ENCODE data around the gene RGL3. TPM values are rescaled to one million over a fixed set of nuclear protein-coding genes. Genes with fewer than 3 reads are reported as not detected.
"Not testable (repeated sequence)": the region's sequence is repeated elsewhere in the genome, so short reads cannot be mapped to it uniquely, and the experiment has no call there.

Gene RGL3, protein sequence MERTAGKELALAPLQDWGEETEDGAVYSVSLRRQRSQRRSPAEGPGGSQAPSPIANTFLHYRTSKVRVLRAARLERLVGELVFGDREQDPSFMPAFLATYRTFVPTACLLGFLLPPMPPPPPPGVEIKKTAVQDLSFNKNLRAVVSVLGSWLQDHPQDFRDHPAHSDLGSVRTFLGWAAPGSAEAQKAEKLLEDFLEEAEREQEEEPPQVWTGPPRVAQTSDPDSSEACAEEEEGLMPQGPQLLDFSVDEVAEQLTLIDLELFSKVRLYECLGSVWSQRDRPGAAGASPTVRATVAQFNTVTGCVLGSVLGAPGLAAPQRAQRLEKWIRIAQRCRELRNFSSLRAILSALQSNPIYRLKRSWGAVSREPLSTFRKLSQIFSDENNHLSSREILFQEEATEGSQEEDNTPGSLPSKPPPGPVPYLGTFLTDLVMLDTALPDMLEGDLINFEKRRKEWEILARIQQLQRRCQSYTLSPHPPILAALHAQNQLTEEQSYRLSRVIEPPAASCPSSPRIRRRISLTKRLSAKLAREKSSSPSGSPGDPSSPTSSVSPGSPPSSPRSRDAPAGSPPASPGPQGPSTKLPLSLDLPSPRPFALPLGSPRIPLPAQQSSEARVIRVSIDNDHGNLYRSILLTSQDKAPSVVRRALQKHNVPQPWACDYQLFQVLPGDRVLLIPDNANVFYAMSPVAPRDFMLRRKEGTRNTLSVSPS
- total RNA-seq (2021), result 100 and 125 TPM in 2 replicates
- Bru-seq, nascent RNA, result percentile 67 among the genes with signal in this experiment
- BruChase-seq, experiment 1, labeled RNA remaining after a 2-hour chase, result percentile 80 among the genes with signal in this experiment
- percentile 81 among the genes with signal in this experiment for BruChase-seq, experiment 2, labeled RNA remaining after a 6-hour chase
- long read RNA-seq, partial matches to known transcripts, result 6 of 43 reads
- long read RNA-seq, other reads (novel, unspliced or antisense), result 30 of 43 reads

DNA sequence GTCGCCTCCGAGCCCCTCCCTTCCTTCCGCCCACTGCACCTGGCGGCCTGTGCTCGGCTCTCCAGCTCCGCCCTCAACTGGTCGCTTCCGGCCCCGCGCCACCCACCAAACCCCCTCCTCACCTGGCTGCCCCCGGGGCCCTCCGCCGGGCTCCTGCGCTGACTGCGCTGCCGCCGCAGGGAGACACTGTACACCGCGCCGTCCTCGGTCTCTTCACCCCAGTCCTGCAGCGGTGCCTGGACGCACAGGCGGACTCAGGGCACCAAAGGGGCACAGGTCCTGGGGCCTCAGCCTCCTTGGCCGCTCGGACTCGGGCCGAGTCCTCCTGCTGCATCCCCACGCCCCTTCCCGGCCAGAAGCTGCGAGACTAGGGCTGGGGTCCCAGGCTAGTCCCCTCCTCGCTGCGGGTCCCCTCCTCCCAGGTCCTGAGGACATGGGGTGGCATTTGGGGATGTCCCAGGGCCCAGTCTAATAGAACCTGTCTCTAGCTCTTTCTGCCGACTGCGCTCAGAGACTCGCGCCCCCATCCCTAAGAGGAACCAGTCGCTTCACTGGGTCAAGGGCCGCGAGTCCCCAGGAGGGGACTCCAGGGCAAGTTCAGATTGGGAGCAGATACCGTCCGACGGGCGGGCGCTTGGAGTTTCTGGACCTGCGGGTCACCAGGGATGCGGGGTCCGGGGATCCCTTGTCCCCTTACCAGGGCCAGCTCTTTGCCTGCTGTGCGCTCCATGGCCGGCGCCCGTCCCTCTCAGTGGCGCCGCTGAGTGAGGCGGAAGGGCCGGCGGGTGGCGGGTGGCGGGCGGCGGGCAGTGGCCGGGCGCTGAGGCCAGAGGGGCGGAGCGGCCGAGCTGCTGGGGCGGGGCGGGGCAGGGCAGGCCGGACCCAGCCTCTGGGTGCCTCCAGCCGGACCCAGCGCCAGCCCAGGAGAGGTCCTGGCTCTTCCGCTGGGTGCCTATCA is at the start of gene RGL3:
Gene RGL3, minus strand, starts transcription at position 766 of the 958 bp plus-strand sequence. Its CDS starts 36 bp downstream, at position 730.
- Histone ChIP-seq H2AFZ (peak within 1 kb of the TSS; percentile 91), H4K20me1 (ENCODE audit: insufficient read depth) (no peaks in the 10 kb centered on the region), H3K9me3 (ENCODE audit: insufficient read depth, low read depth) (no peaks in the 10 kb centered on the region), H3K27me3 (ENCODE audit: insufficient read depth, low read depth) (no peaks in the 10 kb centered on the region), H3K4me1 (replicated peaks; ENCODE audit: insufficient read depth) (peaks cover 23% of the 10 kb centered on the region), H3K4me3 (peak within 1 kb of the TSS; percentile 96), H3F3A (ENCODE audit: insufficient read depth, low read depth) (peaks cover 63% of the 10 kb centered on the region), H3K4me2 (peak within 1 kb of the TSS; percentile 75), H3K27ac (peak within 1 kb of the TSS; percentile 53), H3K79me2 (ENCODE audit: low read depth) (peaks cover 16% of the 10 kb centered on the region), H3K36me3 (ENCODE audit: low read depth) (peaks cover 15% of the 10 kb centered on the region), H3K9me2 (ENCODE audit: insufficient read depth) (no peaks in the 10 kb centered on the region)
- POLR2A ChIA-PET (ENCODE audit: unreplicated experiment), result interaction anchor here (0.5 to 0.8 kb wide), 7 partner anchors 12 to 277 kb away, joined by 3 to 20 read pairs (median 6); partner anchors contain the start of gene ECSIT
- intact Hi-C loops (cut with micrococcal nuclease; ENCODE audit: unreplicated experiment), result no loop called here
- CTCF ChIA-PET, result interaction anchor here (0.6 to 1.6 kb wide), 6 partner anchors 35 to 482 kb away, joined by 4 to 27 read pairs (median 6); partner anchors contain the start of gene EPOR
- TF ChIP-seq EZH2 (IDR thresholded peaks at IDR 0.05; ENCODE audit: low read depth), result no peak
- TF ChIP-seq, protein P1, sequence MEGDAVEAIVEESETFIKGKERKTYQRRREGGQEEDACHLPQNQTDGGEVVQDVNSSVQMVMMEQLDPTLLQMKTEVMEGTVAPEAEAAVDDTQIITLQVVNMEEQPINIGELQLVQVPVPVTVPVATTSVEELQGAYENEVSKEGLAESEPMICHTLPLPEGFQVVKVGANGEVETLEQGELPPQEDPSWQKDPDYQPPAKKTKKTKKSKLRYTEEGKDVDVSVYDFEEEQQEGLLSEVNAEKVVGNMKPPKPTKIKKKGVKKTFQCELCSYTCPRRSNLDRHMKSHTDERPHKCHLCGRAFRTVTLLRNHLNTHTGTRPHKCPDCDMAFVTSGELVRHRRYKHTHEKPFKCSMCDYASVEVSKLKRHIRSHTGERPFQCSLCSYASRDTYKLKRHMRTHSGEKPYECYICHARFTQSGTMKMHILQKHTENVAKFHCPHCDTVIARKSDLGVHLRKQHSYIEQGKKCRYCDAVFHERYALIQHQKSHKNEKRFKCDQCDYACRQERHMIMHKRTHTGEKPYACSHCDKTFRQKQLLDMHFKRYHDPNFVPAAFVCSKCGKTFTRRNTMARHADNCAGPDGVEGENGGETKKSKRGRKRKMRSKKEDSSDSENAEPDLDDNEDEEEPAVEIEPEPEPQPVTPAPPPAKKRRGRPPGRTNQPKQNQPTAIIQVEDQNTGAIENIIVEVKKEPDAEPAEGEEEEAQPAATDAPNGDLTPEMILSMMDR (conservative IDR thresholded peaks at IDR 0.05), result no peak; the same call in 1 of the 2 replicates
- BruUV-seq (replicated peaks), result TSS peak; percentile 83
- DNase-seq, result peak; percentile 56 to 70

DNA sequence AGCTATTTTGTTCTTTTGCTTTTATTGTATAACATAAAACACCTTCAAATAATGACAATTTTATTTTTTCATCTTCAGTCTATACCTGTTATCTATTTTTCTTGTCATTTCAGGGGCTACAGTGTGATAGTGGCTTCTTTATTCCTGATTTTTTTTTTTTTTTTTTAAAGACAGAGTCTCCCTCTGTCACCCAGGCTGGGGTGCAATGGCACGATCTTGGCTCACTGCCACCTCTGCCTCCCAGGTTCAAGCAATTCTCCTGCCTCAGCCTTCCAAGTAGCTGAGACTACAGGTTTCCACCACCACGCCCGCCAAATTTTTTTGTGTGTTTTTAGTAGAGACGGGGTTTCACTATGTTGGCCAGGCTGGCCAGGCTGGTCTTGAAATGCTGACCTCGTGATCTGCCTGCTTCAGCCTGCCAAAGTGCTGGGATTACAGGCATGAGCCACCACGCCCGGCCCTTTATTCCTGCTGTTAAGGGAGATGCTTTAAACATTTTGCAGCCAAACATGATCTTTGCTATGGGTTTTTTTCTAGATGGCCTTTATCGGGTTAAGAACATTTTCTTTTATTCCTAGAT is 49.2 kb upstream of the RGL3 start:
- H2AFZ ChIP-seq; H3K9me3 ChIP-seq (ENCODE audit: insufficient read depth, low read depth); H3K4me2 ChIP-seq; H3K27ac ChIP-seq; DNase-seq; H3K9me2 ChIP-seq (ENCODE audit: insufficient read depth); H3K27me3 ChIP-seq (ENCODE audit: insufficient read depth, low read depth); H3K4me3 ChIP-seq; H3K4me1 ChIP-seq (replicated peaks; ENCODE audit: insufficient read depth); H4K20me1 ChIP-seq (ENCODE audit: insufficient read depth); H3K79me2 ChIP-seq (ENCODE audit: low read depth); BruUV-seq (replicated peaks); POLR2A ChIA-PET (ENCODE audit: unreplicated experiment); H3K36me3 ChIP-seq (ENCODE audit: low read depth); intact Hi-C loops (cut with micrococcal nuclease; ENCODE audit: unreplicated experiment): not testable (repeated sequence)
- peaks cover 21% of the 10 kb centered on the region; the same call in 1 of the 2 replicates for H3F3A ChIP-seq (ENCODE audit: insufficient read depth, low read depth)
- CTCF ChIA-PET, result interaction anchor here (0.6 kb wide), 1 partner anchor 63 kb away, joined by 3 read pairs; no protein-coding TSS in a partner anchor

DNA sequence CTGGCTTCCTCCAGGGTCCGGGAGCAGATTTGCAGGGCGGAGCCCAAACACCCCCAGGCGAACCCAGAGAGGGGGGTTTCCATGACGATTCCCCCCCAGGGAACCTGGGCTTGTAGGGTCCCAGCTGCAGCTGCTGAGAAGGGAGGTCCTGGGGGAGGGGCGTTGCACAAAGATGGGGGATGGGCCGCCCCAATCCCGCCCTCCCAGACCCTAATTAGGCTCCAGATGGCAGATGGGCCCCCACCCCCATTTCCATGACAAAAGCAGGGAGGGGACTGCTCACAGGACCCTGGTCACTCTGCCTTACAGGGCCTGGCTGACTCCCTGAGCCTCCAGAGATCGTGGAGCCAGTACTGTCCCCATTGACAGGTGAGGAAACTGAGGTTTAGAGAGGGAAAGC is 46.5 kb upstream of the RGL3 start:
- intact Hi-C loops (cut with micrococcal nuclease; ENCODE audit: unreplicated experiment), result no loop called here
- Histone ChIP-seq H3K9me3 (ENCODE audit: insufficient read depth, low read depth) (no peaks in the 10 kb centered on the region), H3K4me3 (no peak overlapping the region), H3K27me3 (ENCODE audit: insufficient read depth, low read depth) (no peaks in the 10 kb centered on the region), H2AFZ (no peak overlapping the region), H3K4me2 (no peak overlapping the region), H3K4me1 (replicated peaks; ENCODE audit: insufficient read depth) (no peaks in the 10 kb centered on the region), H3K79me2 (ENCODE audit: low read depth) (no peaks in the 10 kb centered on the region), H3K36me3 (ENCODE audit: low read depth) (no peaks in the 10 kb centered on the region), H3F3A (ENCODE audit: insufficient read depth, low read depth) (peaks cover 26% of the 10 kb centered on the region; the same call in 1 of the 2 replicates), H3K27ac (no peak overlapping the region), H4K20me1 (ENCODE audit: insufficient read depth) (no peaks in the 10 kb centered on the region), H3K9me2 (ENCODE audit: insufficient read depth) (no peaks in the 10 kb centered on the region)
- no peak for DNase-seq
- POLR2A ChIA-PET (ENCODE audit: unreplicated experiment), result no interaction called here
- CTCF ChIA-PET, result no interaction called here
- no TSS peak for BruUV-seq (replicated peaks)
- TF ChIP-seq, protein P1 (conservative IDR thresholded peaks at IDR 0.05), result no peak

Data from PC-9 (cell line).